ENCODE measurements around the gene ACSS1.

DNA sequence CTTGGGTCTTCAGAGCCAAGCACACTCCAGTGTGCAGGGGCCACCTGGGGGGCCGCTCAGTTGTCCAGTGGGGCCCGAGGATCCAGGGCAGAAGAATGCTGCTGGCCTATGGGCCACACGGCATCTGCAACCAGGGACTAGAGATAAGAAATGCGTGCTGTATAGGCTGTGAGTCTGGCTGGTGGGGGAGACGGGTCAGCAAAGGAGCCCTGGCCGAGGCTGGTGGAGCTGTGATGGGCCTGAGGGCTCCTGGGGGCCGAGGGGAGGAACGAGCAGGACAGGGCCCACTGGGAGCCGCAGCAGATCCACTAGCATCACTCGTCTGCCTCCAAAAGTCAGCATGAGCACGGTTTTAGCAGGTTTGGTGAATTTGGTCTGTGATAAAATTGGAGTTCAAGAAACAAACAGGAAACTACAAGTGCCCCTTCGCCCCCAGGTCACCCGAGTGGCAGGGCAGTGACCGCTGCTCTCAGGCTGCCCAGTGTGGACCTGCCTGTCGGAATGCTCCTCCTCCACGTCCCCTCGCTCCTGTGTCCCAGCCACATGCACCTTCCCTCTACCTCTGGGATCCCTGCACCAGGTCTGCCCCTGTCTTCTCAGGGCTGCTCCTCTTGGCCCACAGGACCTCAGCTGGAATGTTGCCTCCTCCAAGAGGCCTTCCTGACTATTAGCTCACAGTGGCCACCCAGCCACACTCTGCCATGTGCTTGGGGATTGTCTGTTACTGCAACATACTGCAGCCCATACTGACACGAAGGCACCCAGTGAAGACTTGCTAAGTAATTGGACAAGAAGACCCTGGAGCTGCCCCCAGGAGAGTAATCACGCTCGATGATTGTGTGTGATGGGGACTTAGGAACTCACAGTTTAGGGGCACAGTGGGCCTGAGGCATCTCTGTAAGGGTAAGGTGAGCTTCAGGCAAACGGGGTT lies 10.9 kb downstream of the ACSS1 start:
- TF ChIP-seq, protein P1, sequence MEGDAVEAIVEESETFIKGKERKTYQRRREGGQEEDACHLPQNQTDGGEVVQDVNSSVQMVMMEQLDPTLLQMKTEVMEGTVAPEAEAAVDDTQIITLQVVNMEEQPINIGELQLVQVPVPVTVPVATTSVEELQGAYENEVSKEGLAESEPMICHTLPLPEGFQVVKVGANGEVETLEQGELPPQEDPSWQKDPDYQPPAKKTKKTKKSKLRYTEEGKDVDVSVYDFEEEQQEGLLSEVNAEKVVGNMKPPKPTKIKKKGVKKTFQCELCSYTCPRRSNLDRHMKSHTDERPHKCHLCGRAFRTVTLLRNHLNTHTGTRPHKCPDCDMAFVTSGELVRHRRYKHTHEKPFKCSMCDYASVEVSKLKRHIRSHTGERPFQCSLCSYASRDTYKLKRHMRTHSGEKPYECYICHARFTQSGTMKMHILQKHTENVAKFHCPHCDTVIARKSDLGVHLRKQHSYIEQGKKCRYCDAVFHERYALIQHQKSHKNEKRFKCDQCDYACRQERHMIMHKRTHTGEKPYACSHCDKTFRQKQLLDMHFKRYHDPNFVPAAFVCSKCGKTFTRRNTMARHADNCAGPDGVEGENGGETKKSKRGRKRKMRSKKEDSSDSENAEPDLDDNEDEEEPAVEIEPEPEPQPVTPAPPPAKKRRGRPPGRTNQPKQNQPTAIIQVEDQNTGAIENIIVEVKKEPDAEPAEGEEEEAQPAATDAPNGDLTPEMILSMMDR (conservative IDR thresholded peaks at IDR 0.05; ENCODE audit: low read depth in 2 of 2): no peak
- TF ChIP-seq, protein P2, sequence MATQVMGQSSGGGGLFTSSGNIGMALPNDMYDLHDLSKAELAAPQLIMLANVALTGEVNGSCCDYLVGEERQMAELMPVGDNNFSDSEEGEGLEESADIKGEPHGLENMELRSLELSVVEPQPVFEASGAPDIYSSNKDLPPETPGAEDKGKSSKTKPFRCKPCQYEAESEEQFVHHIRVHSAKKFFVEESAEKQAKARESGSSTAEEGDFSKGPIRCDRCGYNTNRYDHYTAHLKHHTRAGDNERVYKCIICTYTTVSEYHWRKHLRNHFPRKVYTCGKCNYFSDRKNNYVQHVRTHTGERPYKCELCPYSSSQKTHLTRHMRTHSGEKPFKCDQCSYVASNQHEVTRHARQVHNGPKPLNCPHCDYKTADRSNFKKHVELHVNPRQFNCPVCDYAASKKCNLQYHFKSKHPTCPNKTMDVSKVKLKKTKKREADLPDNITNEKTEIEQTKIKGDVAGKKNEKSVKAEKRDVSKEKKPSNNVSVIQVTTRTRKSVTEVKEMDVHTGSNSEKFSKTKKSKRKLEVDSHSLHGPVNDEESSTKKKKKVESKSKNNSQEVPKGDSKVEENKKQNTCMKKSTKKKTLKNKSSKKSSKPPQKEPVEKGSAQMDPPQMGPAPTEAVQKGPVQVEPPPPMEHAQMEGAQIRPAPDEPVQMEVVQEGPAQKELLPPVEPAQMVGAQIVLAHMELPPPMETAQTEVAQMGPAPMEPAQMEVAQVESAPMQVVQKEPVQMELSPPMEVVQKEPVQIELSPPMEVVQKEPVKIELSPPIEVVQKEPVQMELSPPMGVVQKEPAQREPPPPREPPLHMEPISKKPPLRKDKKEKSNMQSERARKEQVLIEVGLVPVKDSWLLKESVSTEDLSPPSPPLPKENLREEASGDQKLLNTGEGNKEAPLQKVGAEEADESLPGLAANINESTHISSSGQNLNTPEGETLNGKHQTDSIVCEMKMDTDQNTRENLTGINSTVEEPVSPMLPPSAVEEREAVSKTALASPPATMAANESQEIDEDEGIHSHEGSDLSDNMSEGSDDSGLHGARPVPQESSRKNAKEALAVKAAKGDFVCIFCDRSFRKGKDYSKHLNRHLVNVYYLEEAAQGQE (IDR thresholded peaks at IDR 0.05; ENCODE audit: unreplicated experiment): no peak
- TF ChIP-seq POLR2AphosphoS5 (IDR thresholded peaks at IDR 0.05; ENCODE audit: low read depth) (no peak), EZH2 (IDR thresholded peaks at IDR 0.05; ENCODE audit: low read depth, unreplicated experiment) (no peak), ZNF331 (CRISPR knock-in tag; IDR thresholded peaks at IDR 0.05; ENCODE audit: low read depth) (no peak), CREB1 (CRISPR knock-in tag; IDR thresholded peaks at IDR 0.05; ENCODE audit: low read depth) (no peak), EZH2phosphoT487 (IDR thresholded peaks at IDR 0.05; ENCODE audit: unreplicated experiment) (no peak), NANOG (IDR thresholded peaks at IDR 0.05; ENCODE audit: borderline replicate concordance) (no peak)
